ENCODE measurements around the gene VSTM2A. TPM values are rescaled to one million over a fixed set of nuclear protein-coding genes. Genes with fewer than 3 reads are reported as not detected.

Gene VSTM2A
- total RNA-seq, 1 experiment from 2014 or later = not detected

- Histone ChIP-seq H3K4me3 (ENCODE audit: low read length) (no peak overlapping the region), H3K9me3 (ENCODE audit: low read length) (no peaks in the 10 kb centered on the region), H2AFZ (ENCODE audit: low read length) (no peak overlapping the region), H3F3A (ENCODE audit: low read length, unreplicated experiment) (no peaks in the 10 kb centered on the region), H3K36me3 (ENCODE audit: low read depth, low read length) (no peaks in the 10 kb centered on the region), H3K9me2 (replicated peaks; ENCODE audit: low read length) (no peaks in the 10 kb centered on the region), H3K27me3 (ENCODE audit: low read length) (no peaks in the 10 kb centered on the region), H3K27ac (ENCODE audit: low read length) (no peak overlapping the region), H3K4me2 (ENCODE audit: low read length) (no peak overlapping the region), H3K79me2 (ENCODE audit: low read length) (no peaks in the 10 kb centered on the region), H3K4me1 (ENCODE audit: insufficient read depth, low read length) (no peaks in the 10 kb centered on the region), H3K9ac (ENCODE audit: low read length) (no peak overlapping the region), H4K20me1 (ENCODE audit: low read length) (no peaks in the 10 kb centered on the region)
- DNase-seq (peak; percentile 15), ATAC-seq (no peak)
- POLR2A ChIA-PET (ENCODE audit: unreplicated experiment) = no interaction called here
- TF ChIP-seq EZH2 (IDR thresholded peaks at IDR 0.05; ENCODE audit: low read length, unreplicated experiment) (no peak), EZH2phosphoT487 (IDR thresholded peaks at IDR 0.05; ENCODE audit: borderline replicate concordance, low read length) (no peak)
- TF ChIP-seq, protein P1, sequence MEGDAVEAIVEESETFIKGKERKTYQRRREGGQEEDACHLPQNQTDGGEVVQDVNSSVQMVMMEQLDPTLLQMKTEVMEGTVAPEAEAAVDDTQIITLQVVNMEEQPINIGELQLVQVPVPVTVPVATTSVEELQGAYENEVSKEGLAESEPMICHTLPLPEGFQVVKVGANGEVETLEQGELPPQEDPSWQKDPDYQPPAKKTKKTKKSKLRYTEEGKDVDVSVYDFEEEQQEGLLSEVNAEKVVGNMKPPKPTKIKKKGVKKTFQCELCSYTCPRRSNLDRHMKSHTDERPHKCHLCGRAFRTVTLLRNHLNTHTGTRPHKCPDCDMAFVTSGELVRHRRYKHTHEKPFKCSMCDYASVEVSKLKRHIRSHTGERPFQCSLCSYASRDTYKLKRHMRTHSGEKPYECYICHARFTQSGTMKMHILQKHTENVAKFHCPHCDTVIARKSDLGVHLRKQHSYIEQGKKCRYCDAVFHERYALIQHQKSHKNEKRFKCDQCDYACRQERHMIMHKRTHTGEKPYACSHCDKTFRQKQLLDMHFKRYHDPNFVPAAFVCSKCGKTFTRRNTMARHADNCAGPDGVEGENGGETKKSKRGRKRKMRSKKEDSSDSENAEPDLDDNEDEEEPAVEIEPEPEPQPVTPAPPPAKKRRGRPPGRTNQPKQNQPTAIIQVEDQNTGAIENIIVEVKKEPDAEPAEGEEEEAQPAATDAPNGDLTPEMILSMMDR (conservative IDR thresholded peaks at IDR 0.05; ENCODE audit: low read depth, low read length) = no peak
- CTCF ChIA-PET = no interaction called here
- intact Hi-C loops (cut with micrococcal nuclease) = no loop called here
- BruUV-seq (replicated peaks) = no TSS peak
These were observed 73.4 kb downstream of the VSTM2A start for GRCh38 chr7:54615537-54615936.

Other genes with a start within 250 kb of the VSTM2A start
- 128 and 177 TPM in 2 replicates for gene SEC61G, start 216.8 kb downstream of the VSTM2A start, total RNA-seq (2014; rRNA removed)